Adrenal gland (tissue), 5 donors: ENCODE measurements around the gene DOK7.

Experiments used
- CTCF ChIP-seq, 6 experiments: fragments of 450-650 bp in 4 of 6; fragments of 200-600 bp in 2 of 6; sonication (generic) in 1 of 6; IDR thresholded peaks; 1 replicate in 5 of 6; 2 replicates in 1 of 6; pipeline versions ENCODE4 v1.5.1 to v1.8.0; 2016 to 2021; ENCODE audit warnings: antibody characterized with exemption in 6 of 6, mild to moderate bottlenecking in 2 of 6, moderate library complexity in 1 of 6
- POLR2A ChIP-seq, 2 donors: fragments of 450-650 bp; IDR thresholded peaks; one replicate each; pipeline ENCODE4 v1.6.1; 2017; ENCODE audit warnings: antibody characterized with exemption in 2 of 2, mild to moderate bottlenecking in 2 of 2, moderate library complexity in 1 of 2
- donor health status: DM: no; HTN: no; CAD: no.

DNA sequence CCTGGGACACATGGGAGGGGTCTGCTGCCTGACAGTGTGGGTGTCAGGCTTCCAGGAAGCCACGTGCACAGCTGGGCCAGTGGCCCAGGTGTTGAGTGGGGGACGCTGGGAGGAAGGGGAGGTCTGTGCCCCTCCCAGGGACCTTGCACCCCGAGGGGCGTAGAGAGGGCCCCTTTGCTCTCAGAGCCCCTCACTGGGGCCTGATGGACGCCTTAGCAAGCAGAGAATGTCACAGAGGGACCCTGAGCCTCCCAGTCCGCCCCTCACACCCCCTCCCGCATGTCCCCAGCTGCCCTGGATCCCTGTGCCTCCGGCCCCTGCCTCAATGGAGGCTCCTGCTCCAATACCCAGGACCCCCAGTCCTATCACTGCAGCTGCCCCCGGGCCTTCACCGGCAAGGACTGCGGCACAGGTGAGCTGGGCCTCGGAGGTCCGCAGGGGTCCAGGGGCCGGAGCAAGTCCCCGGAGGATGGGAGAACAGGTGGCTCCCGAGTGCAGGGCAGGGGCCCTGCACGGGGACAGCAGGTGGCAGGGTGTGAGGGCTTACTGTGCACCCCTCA, 19.3 kb upstream of the DOK7 start:
- TF ChIP-seq CTCF (IDR thresholded peaks at IDR 0.05) (no peak), POLR2A (IDR thresholded peaks at IDR 0.05) (no peak)
